Sigmoid colon (tissue), 4 donors: ENCODE data around the gene RASSF10.

Experiments
- CTCF ChIP-seq, 4 experiments: fragments of 450-650 bp in 3 of 4; fragments of 200-600 bp in 1 of 4; IDR thresholded peaks; one replicate each; pipeline ENCODE4 v1.5.1; 2016 to 2019; ENCODE audit warnings: antibody characterized with exemption in 4 of 4, mild to moderate bottlenecking in 3 of 4, moderate library complexity in 2 of 4
- EP300 ChIP-seq, 4 donors: sonication (generic); formaldehyde crosslinking; IDR thresholded peaks; one replicate each; pipeline ENCODE4 v1.6.1; 2017; ENCODE audit warnings: antibody characterized with exemption in 4 of 4
- POLR2A ChIP-seq, 2 donors: fragments of 450-650 bp; IDR thresholded peaks; one replicate each; pipeline ENCODE4 v1.6.1; 2016; ENCODE audit warnings: antibody characterized with exemption in 2 of 2, mild to moderate bottlenecking in 2 of 2, moderate library complexity in 2 of 2
- POLR2AphosphoS5 ChIP-seq, 4 donors: sonication (generic); formaldehyde crosslinking; IDR thresholded peaks; one replicate each; pipeline ENCODE4 v1.6.1; 2017; ENCODE audit warnings: antibody characterized with exemption in 4 of 4

GRCh38 chr11:13007182-13008060 lies 1.7 kb upstream of the RASSF10 start:
- TF ChIP-seq CTCF (IDR thresholded peaks at IDR 0.05), result no peak
- no peak for TF ChIP-seq EP300 (IDR thresholded peaks at IDR 0.05)
- TF ChIP-seq POLR2AphosphoS5 (IDR thresholded peaks at IDR 0.05), result no peak
- no peak for TF ChIP-seq POLR2A (IDR thresholded peaks at IDR 0.05)
